Liver (tissue), 9 donors: ENCODE measurements around the gene NFKB2. TPM values are rescaled to one million over a fixed set of nuclear protein-coding genes. Genes with fewer than 3 reads are reported as not detected.
A peak's percentile ranks its signal among the peaks of the same experiment; 100 is the strongest.

Source experiments
- DNase-seq: peaks from one replicate; pipeline ENCODE4 v3.0.0-alpha.2; 2017; ENCODE audit warnings: low spot score
- H3K27ac ChIP-seq, 2 donors: one replicate each; pipeline ENCODE4 v1.7.0; 2013; ENCODE audit warnings: inconsistent platforms in 2 of 2, low read length in 2 of 2, control low read depth in 1 of 2, low read depth in 1 of 2, mild to moderate bottlenecking in 1 of 2
- H3K27me3 ChIP-seq, 4 donors: one replicate each; pipeline versions ENCODE4 v1.6.1 to v1.7.0; 2013; ENCODE audit warnings: low read length in 3 of 4, inconsistent platforms in 1 of 4, mild to moderate bottlenecking in 1 of 4, moderate library complexity in 1 of 4; ENCODE audit not compliant: control insufficient read depth in 4 of 4, insufficient read depth in 4 of 4
- H3K36me3 ChIP-seq, 4 donors: one replicate each; pipeline versions ENCODE4 v1.6.1 to v1.7.0; 2013; ENCODE audit warnings: low read length in 3 of 4, mild to moderate bottlenecking in 3 of 4, low read depth in 1 of 4, moderate library complexity in 1 of 4; ENCODE audit not compliant: control insufficient read depth in 4 of 4, insufficient read depth in 3 of 4
- H3K4me1 ChIP-seq, 4 donors: one replicate each; pipeline versions ENCODE4 v1.6.1 to v1.7.0; 2013; ENCODE audit warnings: low read length in 3 of 4, mild to moderate bottlenecking in 3 of 4, moderate library complexity in 1 of 4; ENCODE audit not compliant: control insufficient read depth in 4 of 4, insufficient read depth in 4 of 4
- H3K4me3 ChIP-seq, 3 donors: one replicate each; pipeline versions ENCODE4 v1.6.1 to v1.7.0; 2013; ENCODE audit warnings: low read length in 3 of 3, control low read depth in 1 of 3, low read depth in 1 of 3, mild to moderate bottlenecking in 1 of 3
- H3K9ac ChIP-seq, 2 donors: one replicate each; pipeline ENCODE4 v1.7.0; 2013; ENCODE audit warnings: low read length in 2 of 2, mild to moderate bottlenecking in 2 of 2, moderate library complexity in 2 of 2, control low read depth in 1 of 2, low read depth in 1 of 2
- H3K9me3 ChIP-seq, 4 donors: one replicate each; pipeline versions ENCODE4 v1.6.1 to v1.7.0; 2013; ENCODE audit warnings: low read length in 3 of 4; ENCODE audit not compliant: control insufficient read depth in 4 of 4
- EGR1 ChIP-seq, 2 donors: IDR thresholded peaks; 2 replicates each; pipeline ENCODE4 v1.6.1; 2016 to 2018; ENCODE audit warnings: antibody characterized with exemption in 2 of 2, low read depth in 2 of 2
- FOXA1 ChIP-seq: IDR thresholded peaks from 2 replicates; pipeline ENCODE4 v1.6.1; 2016; ENCODE audit warnings: antibody characterized with exemption
- FOXA2 ChIP-seq: IDR thresholded peaks from 2 replicates; pipeline ENCODE4 v1.6.1; 2016; ENCODE audit warnings: antibody characterized with exemption
- GABPA ChIP-seq, 2 donors: IDR thresholded peaks in 1 of 2; conservative IDR thresholded peaks in 1 of 2; 2 replicates each; pipeline ENCODE4 v1.6.1; 2016; ENCODE audit warnings: antibody characterized with exemption in 2 of 2, mild to moderate bottlenecking in 1 of 2, moderate library complexity in 1 of 2
- HNF4A ChIP-seq, 2 donors: conservative IDR thresholded peaks; 2 replicates each; pipeline ENCODE4 v1.6.1; 2016; ENCODE audit warnings: antibody characterized with exemption in 2 of 2, mild to moderate bottlenecking in 2 of 2
- HNF4G ChIP-seq: IDR thresholded peaks from 2 replicates; pipeline ENCODE4 v1.6.1; 2016; ENCODE audit warnings: antibody characterized with exemption
- JUND ChIP-seq, 2 donors: IDR thresholded peaks; 2 replicates each; pipeline ENCODE4 v1.6.1; 2016; ENCODE audit warnings: antibody characterized with exemption in 2 of 2
- NR2F2 ChIP-seq: IDR thresholded peaks from 2 replicates; pipeline ENCODE4 v1.6.1; 2016; ENCODE audit warnings: antibody characterized with exemption
- RAD21 ChIP-seq, 2 donors: IDR thresholded peaks; 2 replicates each; pipeline ENCODE4 v1.6.1; 2016; ENCODE audit warnings: antibody characterized with exemption in 2 of 2, mild to moderate bottlenecking in 2 of 2
- RXRA ChIP-seq, 2 donors: IDR thresholded peaks; 2 replicates each; pipeline ENCODE4 v1.6.1; 2017 to 2018; ENCODE audit warnings: antibody characterized with exemption in 2 of 2, mild to moderate bottlenecking in 1 of 2
- SP1 ChIP-seq: IDR thresholded peaks from 2 replicates; pipeline ENCODE4 v1.6.1; 2018; ENCODE audit warnings: antibody characterized with exemption, mild to moderate bottlenecking
- TAF1 ChIP-seq: conservative IDR thresholded peaks from 2 replicates; pipeline ENCODE4 v1.6.1; 2016; ENCODE audit warnings: antibody characterized with exemption, mild to moderate bottlenecking
- YY1 ChIP-seq: IDR thresholded peaks from 2 replicates; pipeline ENCODE4 v1.6.1; 2016; ENCODE audit warnings: antibody characterized with exemption, mild to moderate bottlenecking
- WGBS: extraction: QIAGEN DNeasy Blood & Tissue Kit; methylation state at CpG from one replicate; pipeline ENCODE4 v1.1.7; 2013; 5-methylcytosine and 5-hydroxymethylcytosine counted together
- polyA plus RNA-seq, 2 donors: library from polyadenylated mRNA; stranded (reverse) in 1 of 2; unstranded in 1 of 2; fragments of 200-250 nt in 1 of 2; fragments of >200 nt in 1 of 2; fragmentation: Nextera tagmentation in 1 of 2; extraction: Ambion mirVana in 1 of 2; gene quantifications; one replicate each; pipeline versions ENCODE4 v1.2.1 to v1.2.3, GENCODE V29; 2013 to 2015
- total RNA-seq, 2 donors: library from RNA; depleted of rRNA; stranded (reverse); fragments of >200 nt; gene quantifications; one replicate each; pipeline ENCODE4 v1.2.3, GENCODE V29; 2014
- TF ChIP-seq, protein P1 (sequence below): IDR thresholded peaks from 2 replicates; pipeline ENCODE4 v1.6.1; 2016; ENCODE audit warnings: antibody characterized with exemption
- TF ChIP-seq, protein P2 (sequence below): IDR thresholded peaks from 2 replicates; pipeline ENCODE4 v1.6.1; 2016; ENCODE audit warnings: antibody characterized with exemption, mild to moderate bottlenecking
- TF ChIP-seq, protein P3 (sequence below): fragments of 150-350 bp; IDR thresholded peaks from 2 replicates; pipeline ENCODE4 v1.5.1; 2017; ENCODE audit warnings: improper control_type of control experiment, low read depth, low read length; ENCODE audit not compliant: missing input control
- TF ChIP-seq, protein P4 (sequence below): IDR thresholded peaks from 2 replicates; pipeline ENCODE4 v1.6.1; 2016; ENCODE audit warnings: antibody characterized with exemption
- TF ChIP-seq, protein P5 (sequence below): IDR thresholded peaks from 2 replicates; pipeline ENCODE4 v1.6.1; 2016; ENCODE audit warnings: antibody characterized with exemption
- donor health status: healthy.
- donor health status: healthy.
- donor health status: healthy.
- donor health status: healthy.
- donor health status: healthy.

The NFKB2 gene
- total and polyA plus RNA-seq, 4 donors = 1.8 to 8.5 (median 7.1) TPM

DNA sequence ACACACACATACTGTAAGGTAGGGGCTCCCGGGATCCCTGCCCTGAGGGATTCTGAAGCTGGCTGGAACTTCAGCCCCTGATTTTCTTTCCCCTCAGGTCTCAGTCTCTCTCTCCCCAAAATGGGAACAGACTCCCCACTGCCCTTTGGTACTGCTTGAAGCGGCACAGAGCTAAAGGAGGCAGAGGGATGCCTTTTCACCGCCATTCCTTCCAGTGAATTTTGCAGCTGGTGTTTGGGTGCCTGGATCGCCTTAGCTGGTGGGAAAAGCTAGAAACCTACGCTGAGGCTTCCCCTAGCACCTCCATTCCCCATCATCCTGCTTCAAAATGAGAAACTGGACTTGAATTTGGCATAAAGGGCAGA is 39.6 kb downstream of the NFKB2 start:
- peak overlapping the region in 1 of 3 donors; percentile 53 for H3K4me3 ChIP-seq
- DNase-seq = no peak
- H3K4me1 ChIP-seq = peaks cover 0 to 35% (median 28%) of the 10 kb centered on the region in 4 donors
- no peaks in the 10 kb centered on the region for H3K9me3 ChIP-seq
- no peaks in the 10 kb centered on the region for H3K27me3 ChIP-seq
- no peak overlapping the region for H3K9ac ChIP-seq
- H3K27ac ChIP-seq = peak overlapping the region; percentile 47 to 85
- WGBS = 65% methylated on average over 5 of the region's 5 CpGs
- H3K36me3 ChIP-seq = no peaks in the 10 kb centered on the region
- TF ChIP-seq EGR1 (IDR thresholded peaks at IDR 0.05; ENCODE audit: low read depth in 2 of 2) = no peak
- no peak for TF ChIP-seq HNF4G
- TF ChIP-seq RXRA (IDR thresholded peaks at IDR 0.05) = no peak
- TF ChIP-seq SP1 = no peak
- TF ChIP-seq NR2F2 = no peak
- no peak for TF ChIP-seq FOXA2
- TF ChIP-seq, protein P1, sequence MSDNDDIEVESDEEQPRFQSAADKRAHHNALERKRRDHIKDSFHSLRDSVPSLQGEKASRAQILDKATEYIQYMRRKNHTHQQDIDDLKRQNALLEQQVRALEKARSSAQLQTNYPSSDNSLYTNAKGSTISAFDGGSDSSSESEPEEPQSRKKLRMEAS = no peak
- TF ChIP-seq FOXA1 = no peak
- TF ChIP-seq HNF4A (conservative IDR thresholded peaks at IDR 0.05) = no peak
- no peak for TF ChIP-seq RAD21 (IDR thresholded peaks at IDR 0.05)
- TF ChIP-seq TAF1 = no peak
- TF ChIP-seq, protein P2, sequence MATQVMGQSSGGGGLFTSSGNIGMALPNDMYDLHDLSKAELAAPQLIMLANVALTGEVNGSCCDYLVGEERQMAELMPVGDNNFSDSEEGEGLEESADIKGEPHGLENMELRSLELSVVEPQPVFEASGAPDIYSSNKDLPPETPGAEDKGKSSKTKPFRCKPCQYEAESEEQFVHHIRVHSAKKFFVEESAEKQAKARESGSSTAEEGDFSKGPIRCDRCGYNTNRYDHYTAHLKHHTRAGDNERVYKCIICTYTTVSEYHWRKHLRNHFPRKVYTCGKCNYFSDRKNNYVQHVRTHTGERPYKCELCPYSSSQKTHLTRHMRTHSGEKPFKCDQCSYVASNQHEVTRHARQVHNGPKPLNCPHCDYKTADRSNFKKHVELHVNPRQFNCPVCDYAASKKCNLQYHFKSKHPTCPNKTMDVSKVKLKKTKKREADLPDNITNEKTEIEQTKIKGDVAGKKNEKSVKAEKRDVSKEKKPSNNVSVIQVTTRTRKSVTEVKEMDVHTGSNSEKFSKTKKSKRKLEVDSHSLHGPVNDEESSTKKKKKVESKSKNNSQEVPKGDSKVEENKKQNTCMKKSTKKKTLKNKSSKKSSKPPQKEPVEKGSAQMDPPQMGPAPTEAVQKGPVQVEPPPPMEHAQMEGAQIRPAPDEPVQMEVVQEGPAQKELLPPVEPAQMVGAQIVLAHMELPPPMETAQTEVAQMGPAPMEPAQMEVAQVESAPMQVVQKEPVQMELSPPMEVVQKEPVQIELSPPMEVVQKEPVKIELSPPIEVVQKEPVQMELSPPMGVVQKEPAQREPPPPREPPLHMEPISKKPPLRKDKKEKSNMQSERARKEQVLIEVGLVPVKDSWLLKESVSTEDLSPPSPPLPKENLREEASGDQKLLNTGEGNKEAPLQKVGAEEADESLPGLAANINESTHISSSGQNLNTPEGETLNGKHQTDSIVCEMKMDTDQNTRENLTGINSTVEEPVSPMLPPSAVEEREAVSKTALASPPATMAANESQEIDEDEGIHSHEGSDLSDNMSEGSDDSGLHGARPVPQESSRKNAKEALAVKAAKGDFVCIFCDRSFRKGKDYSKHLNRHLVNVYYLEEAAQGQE = no peak
- TF ChIP-seq YY1 = no peak
- no peak for TF ChIP-seq GABPA (IDR thresholded peaks at IDR 0.05 in 1 of 2, conservative IDR thresholded peaks at IDR 0.05 in 1 of 2)
- TF ChIP-seq JUND (IDR thresholded peaks at IDR 0.05) = no peak
- TF ChIP-seq, protein P3, sequence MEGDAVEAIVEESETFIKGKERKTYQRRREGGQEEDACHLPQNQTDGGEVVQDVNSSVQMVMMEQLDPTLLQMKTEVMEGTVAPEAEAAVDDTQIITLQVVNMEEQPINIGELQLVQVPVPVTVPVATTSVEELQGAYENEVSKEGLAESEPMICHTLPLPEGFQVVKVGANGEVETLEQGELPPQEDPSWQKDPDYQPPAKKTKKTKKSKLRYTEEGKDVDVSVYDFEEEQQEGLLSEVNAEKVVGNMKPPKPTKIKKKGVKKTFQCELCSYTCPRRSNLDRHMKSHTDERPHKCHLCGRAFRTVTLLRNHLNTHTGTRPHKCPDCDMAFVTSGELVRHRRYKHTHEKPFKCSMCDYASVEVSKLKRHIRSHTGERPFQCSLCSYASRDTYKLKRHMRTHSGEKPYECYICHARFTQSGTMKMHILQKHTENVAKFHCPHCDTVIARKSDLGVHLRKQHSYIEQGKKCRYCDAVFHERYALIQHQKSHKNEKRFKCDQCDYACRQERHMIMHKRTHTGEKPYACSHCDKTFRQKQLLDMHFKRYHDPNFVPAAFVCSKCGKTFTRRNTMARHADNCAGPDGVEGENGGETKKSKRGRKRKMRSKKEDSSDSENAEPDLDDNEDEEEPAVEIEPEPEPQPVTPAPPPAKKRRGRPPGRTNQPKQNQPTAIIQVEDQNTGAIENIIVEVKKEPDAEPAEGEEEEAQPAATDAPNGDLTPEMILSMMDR = no peak
- TF ChIP-seq, protein P4, sequence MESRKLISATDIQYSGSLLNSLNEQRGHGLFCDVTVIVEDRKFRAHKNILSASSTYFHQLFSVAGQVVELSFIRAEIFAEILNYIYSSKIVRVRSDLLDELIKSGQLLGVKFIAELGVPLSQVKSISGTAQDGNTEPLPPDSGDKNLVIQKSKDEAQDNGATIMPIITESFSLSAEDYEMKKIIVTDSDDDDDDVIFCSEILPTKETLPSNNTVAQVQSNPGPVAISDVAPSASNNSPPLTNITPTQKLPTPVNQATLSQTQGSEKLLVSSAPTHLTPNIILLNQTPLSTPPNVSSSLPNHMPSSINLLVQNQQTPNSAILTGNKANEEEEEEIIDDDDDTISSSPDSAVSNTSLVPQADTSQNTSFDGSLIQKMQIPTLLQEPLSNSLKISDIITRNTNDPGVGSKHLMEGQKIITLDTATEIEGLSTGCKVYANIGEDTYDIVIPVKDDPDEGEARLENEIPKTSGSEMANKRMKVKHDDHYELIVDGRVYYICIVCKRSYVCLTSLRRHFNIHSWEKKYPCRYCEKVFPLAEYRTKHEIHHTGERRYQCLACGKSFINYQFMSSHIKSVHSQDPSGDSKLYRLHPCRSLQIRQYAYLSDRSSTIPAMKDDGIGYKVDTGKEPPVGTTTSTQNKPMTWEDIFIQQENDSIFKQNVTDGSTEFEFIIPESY = no peak
- TF ChIP-seq, protein P5, sequence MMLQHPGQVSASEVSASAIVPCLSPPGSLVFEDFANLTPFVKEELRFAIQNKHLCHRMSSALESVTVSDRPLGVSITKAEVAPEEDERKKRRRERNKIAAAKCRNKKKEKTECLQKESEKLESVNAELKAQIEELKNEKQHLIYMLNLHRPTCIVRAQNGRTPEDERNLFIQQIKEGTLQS = no peak
